Stimulated activated CD8-positive, alpha-beta memory T cell treated with anti-CD3 and anti-CD28 coated beads, Interleukin-12 subunit alpha, Interleukin-12 subunit beta, amount 100 ng/mL, for 1 hour (primary cell): ENCODE measurements around the gene ZSCAN5A.
A peak's percentile ranks its signal among the peaks of the same experiment; 100 is the strongest.
"Not testable (repeated sequence)": the region's sequence is repeated elsewhere in the genome, so short reads cannot be mapped to it uniquely, and the experiment has no call there.

ENCODE experiments used
- DNase-seq: peaks from one replicate; pipeline ENCODE4 v3.0.0-alpha.2; 2020; ENCODE audit warnings: low read depth

ZSCAN5A gene, protein sequence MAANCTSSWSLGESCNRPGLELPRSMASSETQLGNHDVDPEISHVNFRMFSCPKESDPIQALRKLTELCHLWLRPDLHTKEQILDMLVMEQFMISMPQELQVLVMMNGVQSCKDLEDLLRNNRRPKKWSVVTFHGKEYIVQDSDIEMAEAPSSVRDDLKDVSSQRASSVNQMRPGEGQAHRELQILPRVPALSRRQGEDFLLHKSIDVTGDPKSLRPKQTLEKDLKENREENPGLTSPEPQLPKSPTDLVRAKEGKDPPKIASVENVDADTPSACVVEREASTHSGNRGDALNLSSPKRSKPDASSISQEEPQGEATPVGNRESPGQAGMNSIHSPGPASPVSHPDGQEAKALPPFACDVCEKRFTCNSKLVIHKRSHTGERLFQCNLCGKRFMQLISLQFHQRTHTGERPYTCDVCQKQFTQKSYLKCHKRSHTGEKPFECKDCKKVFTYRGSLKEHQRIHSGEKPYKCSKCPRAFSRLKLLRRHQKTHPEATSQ

DNA sequence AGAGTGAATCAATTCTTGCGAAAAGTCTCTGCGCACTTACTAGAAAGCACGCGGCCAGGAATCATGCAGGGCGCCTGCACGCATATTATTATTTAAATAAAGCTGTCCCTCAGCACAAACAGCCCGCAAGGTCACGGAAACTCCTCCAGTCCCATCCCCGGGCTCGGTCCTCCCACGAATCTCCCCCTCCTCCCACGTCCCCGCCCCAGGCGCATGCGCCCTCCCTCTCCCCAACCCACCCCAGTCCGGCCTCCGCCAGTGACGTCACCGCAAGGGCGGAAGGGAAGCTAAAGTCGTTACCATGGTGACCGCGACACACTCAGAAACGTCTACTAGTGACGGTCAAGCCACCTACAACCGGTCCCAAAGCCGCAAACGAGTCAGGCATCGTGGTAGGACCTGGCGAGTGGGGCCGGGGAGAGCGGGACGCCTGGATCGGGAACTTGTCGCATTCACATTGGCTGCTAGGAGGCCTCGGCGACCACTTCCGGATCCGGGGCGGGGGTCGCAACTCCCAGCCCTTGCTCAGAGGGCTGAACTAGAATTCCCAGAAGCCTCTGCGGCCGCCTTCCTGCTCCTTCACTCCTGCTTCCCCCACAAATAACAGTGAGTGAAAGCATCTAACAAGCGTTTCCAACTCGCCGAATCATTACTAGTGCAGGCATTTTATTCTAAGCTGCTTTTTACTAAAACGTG lies at the start of gene ZSCAN5A:
TSS of gene ZSCAN5A (minus strand) at position 459 of the 696 bp plus-strand sequence. CDS start 89,793 bp downstream, outside the sequence.
- DNase-seq = peak; percentile 98

DNA sequence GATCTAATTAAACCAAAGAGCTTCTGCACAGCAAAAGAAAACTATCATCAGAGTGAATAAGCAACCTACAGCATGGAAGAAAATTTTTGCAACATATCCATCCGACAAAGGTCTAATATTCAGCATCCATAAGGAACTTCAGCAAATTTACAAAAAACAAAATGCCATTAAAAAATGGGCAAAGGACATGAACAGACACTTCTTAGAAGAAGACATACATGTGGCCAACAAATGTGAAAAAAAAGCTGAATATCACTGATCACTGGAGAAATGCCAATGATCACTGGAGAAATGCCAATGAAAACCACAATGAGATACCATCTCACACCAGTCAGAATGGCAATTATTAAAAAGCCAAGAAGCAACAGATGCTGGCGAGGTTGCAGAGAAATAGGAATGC lies 46.2 kb upstream of the ZSCAN5A start:
- no peak for DNase-seq

DNA sequence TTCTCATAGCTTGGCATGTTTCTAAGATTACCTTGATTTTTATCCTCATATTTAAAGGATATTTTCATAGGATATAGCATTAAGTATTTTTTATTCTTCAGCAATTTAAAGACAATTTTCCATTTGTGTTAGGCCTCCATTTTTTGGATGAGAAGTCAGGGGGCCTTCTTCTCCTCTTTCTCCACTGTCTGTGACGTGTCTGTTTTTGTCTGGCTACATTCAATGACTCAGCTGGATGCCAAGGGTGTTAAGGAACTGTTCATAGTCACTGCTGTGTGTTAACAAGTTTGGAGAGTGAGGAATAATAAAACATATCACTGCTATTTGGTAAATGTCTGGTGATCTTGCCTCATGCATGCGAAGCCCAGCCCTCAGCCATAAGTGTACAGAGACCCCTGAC lies 42.3 kb upstream of the ZSCAN5A start:
- no peak for DNase-seq

DNA sequence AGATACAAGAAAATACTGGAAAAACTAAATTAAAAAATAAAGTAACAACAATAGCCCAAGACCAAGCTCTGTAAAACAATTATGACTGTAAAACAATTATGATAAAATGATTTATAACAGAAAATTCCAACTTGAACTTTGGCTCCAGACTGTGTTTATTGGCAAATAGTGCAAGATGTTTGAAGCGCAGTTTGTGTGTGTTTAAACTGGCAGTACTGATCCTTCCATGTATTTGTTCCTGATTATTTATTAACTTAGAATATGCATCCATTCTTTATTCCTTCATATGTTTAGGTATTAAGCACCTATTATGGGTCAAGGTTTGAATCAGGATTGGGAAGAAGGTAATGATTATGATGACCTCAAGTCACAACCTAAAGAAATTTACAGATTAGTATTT lies 40.9 kb upstream of the ZSCAN5A start:
- DNase-seq = no peak

DNA sequence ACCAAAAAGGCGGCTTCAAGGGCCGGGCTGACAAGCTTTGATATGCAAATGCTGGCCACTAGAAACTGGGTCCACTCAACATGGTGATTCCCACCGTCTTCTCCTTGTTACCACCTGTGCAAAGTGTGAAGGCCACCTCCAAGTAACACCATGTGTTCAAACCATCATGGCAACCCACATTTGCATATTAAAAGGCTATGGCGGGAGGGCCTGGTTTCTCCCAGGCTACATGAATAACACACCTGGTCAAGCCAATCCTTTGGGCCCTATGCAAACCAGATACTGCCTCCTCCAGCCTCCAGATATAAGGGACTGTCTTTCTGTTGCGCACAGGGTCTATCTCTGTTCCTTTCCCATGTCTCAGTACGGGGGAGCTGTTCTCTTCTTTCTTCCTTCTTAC lies 36.6 kb upstream of the ZSCAN5A start:
- no peak for DNase-seq

DNA sequence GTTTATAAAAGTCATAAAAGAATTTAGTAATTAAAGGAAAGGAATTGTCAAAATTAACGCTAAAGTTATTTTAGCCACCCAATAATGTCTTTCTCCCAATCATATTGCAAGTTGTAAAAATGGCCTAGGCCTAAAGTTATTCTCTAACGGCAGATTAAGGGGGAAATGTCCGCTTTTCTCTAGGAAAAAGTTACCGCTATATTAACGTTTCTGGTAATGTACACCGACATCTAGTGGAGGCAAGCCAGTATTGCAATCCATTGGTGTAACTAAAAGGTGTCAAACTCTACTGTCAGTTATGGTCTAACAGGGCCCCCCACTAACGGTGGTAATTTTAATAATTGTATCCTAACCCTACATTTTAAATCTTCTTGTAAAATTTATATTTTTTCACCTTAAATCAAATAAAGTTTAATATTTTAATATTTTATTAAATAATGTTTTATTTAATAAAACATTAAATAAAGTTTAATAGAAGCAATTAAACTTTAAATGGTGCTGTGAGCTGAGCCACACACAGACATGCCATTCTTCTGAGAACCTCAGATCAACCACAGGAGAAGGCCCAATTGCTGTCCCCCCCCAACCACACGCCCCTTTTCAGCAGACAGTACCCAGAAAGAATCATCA lies 35.9 kb upstream of the ZSCAN5A start:
- DNase-seq = peak; percentile 27

DNA sequence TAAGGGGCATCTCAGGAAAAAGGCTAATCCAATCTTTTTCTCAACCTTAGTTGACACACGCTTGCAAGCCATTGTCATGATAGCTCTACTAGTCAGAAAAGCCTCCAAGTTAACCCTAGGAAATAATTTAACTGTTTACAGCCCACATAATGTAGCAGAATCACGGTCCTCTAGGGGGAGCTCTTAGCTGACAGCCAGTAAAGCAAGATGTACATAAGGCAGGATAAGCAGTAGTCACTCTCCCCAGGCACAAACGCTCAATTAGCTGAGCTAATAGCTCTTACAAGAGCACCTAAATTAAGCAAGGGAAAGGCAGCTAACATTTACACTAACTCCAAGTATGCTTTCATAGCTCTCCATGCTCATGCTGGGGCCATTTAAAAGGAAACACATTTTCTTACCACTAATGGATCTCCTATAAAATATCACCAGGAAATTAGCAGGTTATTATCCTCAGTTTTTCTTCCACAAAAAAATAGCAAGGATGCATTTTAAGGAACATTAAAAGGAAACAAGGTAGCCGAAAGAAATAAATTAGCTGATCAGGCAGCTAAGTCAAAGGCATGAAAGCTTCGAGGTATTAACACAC lies 33.7 kb upstream of the ZSCAN5A start:
- no peak for DNase-seq

DNA sequence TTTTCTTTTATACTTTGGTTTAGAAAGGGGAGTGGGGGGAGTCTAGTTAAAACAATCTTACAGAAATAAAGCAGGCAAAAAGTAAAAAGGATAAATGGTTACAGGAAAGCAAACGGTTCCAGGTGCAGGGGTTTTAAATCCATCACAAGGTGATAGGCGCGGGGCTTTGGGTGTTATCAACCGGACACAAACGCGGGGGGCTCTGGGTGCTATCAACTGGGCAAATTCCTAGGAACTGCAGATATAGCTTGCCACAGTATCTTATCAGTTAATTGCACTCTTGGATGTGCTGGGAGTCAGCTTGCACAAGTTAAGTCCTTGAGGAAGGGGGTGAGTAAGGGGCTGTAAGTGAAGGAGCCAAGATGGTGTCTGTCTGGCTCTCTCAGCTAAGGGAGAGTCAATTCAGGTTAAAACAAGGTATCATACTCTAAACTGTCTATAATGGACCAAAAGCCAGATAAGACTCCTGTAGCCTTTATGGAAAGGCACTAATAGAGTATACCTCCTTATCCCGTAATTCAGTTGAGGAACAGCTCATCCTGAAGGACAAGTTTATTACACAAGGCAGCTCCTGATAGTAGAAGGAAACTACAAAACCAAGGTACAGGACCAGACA lies 32.6 kb upstream of the ZSCAN5A start:
- DNase-seq = no peak

DNA sequence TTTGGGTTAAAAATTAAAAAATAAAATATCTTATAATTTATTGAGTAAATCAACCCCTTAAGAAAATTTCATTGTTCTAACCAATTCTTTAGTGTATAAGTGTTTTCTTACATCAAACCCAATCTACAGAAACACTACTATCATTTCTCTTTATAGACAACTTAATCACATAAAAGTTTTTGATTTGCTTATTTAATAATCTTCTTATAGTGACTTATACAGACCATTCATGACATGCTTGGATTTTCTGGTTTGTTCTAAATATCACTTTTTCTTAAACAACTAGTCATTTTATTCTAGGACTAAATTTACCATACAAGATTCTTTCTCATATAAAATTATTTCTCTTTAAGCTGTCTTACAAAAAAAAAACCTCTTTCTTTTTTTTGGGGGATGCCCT lies 27.3 kb upstream of the ZSCAN5A start:
- DNase-seq = no peak

DNA sequence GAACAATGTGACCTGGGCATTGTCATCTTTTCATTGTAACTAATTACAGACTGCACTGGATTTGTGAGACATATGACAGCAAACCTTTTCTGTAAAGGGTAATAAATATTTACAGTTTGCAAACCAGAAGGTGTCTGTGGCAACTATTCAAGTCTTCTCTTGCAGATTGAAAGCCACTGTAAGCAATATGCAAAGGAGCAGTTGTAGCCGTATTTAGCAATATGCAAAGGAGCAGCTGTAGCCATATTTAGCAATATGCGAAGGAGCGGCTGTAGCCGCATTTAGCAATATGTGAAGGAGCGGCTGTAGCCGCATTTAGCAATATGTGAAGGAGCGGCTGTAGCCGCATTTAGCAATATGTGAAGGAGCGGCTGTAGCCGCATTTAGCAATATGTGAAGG lies 24.4 kb upstream of the ZSCAN5A start:
- DNase-seq = not testable (repeated sequence)

DNA sequence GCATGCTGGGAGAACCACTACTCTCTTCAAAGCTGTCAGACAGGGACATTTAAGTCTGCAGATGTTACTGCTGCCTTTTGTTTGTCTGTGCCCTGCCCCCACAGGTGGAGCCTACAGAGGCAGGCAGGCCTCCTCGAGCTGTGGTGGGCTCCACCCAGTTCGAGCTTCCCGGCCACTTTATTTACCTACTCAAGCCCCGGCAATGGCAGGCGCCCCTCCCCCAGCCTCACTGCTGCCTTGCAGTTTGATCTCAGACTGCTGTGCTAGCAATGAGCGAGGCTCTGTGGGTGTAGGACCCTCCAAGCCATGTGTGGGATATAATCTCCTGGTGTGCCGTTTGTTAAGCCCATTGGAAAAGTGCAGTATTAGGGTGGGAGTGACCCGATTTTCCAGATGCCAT lies 22.4 kb upstream of the ZSCAN5A start:
- DNase-seq = not testable (repeated sequence)

DNA sequence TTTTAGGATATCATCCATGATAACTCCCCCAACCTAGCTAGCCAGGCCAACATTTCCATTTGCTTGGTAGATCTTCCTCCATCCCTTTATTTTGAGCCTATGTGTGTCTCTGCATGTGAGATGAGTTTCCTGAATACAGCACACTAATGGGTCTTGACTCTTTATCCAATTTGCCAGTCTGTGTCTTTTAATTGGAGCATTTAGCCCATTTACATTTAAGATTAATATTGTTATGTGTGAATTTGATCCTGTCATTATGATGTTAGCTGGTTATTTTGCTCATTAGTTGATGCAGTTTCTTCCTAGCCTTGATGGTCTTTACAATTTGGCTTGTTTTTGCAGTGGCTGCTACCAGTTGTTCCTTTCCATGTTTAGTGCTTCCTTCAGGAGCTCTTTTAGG lies 20.7 kb upstream of the ZSCAN5A start:
- DNase-seq = not testable (repeated sequence)

DNA sequence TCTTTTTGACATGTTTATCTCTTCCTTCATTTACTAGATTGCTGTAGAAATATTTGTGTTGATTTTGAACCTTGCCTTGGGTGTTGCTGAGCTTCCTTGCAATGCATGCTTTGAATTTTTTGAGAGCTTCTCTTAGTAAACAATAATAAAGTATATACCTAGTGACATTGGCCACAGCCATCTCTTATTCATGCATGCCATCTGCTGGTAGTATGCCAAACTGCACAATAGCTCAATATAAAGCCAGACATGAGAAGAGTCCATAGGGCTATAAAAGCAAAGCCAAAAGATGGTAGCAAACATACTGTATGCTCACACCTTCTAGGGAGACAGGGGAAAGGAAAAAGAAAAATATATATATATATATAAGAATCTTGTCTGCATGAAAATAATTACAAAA lies 18.9 kb upstream of the ZSCAN5A start:
- peak; percentile 9 for DNase-seq

DNA sequence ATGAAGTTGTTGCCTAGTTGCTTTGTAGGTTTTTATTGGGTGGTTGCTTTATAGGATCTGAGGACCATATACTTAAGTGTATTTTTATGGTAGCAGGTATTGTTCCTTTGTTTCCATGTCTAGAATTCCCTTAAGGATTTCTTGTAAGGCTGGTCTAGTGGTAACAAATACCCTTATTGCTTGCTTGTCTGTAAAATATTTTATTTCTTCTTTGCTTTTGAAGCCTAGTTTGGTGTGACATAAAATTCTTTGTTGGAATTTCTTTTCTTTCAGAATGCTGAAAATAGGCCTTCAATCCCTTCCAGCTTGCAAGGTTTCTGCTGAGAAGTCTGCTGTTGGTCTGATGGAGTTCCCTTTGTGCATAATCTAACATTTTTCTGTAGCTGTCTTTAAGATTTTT lies 18.1 kb upstream of the ZSCAN5A start:
- no peak for DNase-seq

DNA sequence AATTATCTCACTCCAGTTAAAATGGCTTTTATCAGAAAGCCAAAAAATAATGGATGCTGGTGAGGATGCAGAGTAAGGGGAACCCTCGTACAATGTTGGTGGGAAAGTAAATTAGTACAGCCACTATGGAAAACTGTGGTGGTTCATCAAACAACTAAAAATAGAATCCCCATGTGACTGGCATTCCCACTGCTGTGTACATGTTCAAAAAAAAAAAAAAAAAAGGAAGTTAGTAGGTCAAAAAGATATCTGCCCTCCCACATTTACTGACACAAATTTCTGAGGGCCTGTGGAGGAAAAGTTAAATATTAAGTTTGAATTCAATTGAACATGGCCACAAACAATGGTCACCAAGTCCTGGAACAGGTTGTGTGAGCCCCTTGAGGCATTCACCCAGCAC lies 9.8 kb upstream of the ZSCAN5A start:
- no peak for DNase-seq

DNA sequence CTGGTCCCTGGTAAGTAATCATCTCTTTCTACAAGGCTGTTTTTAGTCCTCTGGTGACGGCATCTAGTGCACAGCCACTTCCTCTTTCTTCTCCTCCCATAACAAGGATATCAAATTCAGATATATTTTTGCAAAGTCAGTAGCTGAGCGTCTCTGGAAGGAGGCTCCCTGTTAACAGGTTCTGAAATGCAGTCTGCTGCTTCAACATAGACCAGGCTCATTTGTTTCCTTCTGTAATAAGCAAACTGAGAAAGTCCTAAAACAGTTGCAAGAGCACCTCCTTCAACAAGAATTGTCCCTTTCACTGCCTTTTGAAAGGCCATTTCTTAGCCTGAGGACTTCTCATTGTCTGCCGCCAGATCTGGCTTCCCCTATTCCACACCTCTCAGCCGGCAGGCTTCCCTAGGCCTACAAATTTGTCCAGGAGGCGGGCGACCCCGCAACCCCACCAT lies 7.4 kb upstream of the ZSCAN5A start:
- no peak for DNase-seq

DNA sequence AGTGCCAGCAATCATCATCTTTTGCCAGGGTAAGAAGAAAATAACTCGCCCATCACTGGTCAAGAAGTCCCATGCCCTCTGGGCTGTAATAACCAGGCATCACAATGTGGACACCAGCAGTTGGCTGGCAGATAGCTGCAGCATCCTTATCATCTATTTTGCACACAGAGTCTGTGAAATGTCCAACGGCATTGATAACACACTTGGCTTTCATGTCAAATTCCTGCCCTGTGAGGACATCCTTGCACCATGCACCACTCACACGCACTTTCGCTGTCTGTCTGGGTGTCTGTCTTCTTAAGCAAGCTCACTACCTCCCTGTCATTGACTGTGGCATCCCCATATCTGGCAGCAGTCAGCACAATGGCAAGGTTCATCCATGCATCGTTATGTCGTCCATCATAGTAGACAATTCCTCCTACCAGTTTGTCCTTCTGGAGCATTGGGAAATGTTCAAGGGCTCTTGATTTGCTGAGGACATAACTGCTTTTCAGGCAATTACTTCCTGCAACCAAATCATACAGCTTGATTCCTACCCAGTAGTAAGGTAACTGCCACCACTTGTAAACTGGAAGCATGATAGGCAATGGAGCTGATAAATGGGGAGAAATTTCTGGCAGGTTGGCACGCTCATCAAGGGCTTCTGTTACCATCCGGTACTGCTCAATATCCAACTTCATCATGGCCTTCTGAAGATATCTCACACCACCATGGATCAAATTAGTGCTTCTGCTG lies 6.8 kb upstream of the ZSCAN5A start:
- no peak for DNase-seq

DNA sequence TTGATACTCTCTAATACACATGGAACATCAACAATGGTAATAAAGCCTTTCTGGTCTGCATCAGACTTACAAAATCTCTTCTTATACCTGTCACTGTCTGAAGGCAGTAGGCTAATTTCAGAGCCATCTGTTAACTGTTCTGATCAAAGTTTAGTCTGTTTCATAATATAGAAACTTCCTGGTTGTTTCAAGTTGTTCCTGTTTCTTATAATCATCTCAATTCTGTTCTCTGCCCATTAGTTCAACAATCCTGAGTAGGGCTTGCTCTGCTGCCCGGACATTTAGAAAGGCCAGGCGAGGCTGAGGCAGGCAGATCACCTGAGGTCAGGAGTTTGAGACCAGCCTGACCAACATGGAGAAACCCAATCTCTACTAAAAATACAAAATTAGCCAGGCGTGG lies 5.4 kb upstream of the ZSCAN5A start:
- no peak for DNase-seq

DNA sequence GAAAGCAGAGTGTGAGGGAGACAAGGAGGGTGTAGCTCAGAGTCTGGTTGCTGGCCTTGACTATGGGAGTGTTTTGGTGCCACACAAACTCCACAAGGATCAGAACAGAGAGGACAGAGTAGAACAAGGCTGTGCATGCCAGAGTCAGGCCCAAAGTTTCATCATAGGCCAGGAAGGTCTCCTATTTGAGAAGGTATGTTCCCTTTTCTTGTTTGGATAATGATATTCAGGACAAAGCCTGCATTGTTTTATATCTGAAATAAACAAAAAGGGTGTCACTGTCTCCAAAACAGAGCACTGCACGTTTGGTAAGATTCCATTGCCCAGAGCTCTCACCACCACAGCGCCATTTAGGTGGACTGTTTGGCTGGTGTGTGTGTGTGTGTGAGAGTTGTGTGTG lies 3.1 kb upstream of the ZSCAN5A start:
- DNase-seq = no peak

DNA sequence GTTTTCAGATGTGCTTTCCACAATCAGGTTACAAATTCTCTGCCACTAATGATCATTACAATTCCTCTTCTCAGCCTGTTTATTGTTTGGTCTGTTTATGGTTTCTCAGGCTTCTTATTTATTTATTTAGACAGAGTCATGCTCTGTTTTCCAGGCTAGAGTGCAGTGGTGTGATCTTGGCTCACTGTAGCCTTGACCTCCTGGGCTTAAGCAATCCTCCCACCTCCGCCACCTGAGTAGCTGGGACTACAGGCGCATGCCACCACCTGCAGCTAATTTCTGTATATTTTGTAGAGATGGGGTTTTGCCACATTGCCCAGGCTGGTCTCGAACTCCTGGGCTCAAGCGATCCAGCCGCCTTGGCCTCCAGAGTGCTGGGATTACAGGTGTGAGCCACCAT lies 2.1 kb upstream of the ZSCAN5A start:
- DNase-seq = no peak

DNA sequence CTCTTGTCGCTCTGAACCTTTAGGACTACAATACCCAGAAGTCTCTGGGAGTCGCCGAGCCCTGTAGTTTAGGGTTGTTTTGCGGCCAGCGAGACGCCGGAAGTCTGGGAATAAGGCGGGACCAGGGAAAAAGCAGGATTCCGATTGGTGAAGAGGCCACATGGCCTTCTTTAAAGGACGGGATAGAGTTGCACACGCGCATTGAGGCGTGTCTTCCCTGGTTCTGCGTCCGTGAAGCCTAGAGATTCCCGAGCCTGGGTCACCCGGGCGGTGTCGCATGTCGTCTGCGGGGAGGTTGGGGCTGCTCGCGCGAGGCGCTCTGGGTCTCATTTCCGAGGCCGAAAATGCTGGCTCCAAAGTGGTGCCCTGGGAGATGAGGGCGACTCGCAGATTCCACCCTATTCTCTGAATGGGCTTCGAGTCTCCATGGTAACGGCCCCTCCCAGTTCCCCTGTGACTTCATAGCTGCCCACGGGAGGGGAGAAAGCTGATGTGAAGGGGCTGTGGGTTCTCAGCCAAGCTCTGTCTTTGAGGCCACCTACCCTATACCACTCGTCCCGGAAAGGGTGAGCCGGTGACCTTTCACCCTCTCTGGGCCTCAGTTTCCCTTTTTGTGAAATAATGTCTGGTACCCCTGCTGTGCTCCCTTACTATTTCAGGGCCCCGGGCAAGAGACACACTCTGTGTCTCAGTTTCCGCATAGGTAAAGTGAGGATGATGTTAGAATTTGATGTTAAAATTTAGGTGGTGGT lies 614 bp upstream of the ZSCAN5A start:
- peak; percentile 83 for DNase-seq
